ENCODE results near the gene GPR42. TPM values are rescaled to one million over a fixed set of nuclear protein-coding genes. Genes with fewer than 3 reads are reported as not detected.

GPR42 gene
- total and polyA plus RNA-seq, 2 donors from 2014 or later, result not detected

DNA sequence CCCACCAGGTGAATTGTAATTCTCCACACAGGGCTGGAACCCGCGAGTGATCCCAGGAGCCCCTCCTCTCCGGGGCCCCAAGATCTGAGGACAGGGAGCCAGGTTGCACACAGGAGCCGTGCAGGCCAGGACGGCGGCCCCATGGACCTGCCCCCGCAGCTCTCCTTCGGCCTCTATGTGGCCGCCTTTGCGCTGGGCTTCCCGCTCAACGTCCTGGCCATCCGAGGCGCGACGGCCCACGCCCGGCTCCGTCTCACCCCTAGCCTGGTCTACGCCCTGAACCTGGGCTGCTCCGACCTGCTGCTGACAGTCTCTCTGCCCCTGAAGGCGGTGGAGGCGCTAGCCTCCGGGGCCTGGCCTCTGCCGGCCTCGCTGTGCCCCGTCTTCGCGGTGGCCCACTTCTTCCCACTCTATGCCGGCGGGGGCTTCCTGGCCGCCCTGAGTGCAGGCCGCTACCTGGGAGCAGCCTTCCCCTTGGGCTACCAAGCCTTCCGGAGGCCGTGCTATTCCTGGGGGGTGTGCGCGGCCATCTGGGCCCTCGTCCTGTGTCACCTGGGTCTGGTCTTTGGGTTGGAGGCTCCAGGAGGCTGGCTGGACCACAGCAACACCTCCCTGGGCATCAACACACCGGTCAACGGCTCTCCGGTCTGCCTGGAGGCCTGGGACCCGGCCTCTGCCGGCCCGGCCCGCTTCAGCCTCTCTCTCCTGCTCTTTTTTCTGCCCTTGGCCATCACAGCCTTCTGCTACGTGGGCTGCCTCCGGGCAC, 19.3 kb upstream of the GPR42 start:
- intact Hi-C loops (cut with DNase I), result loop anchor here (10.0 kb wide), 1 partner anchor 113 kb away; no protein-coding TSS in a partner anchor
- Histone ChIP-seq H3K4me1 (ENCODE audit: control insufficient read depth in 2 of 3, insufficient read depth in 2 of 3, low read depth in 1 of 3, low read length in 3 of 3) (peaks cover 0 to 2% (median 0%) of the 10 kb centered on the region in 3 donors), H3K27me3 (ENCODE audit: control insufficient read depth, insufficient read depth, low read length) (no peaks in the 10 kb centered on the region), H3K36me3 (ENCODE audit: control insufficient read depth in 2 of 3, insufficient read depth in 3 of 3, low read length in 3 of 3) (no peaks in the 10 kb centered on the region), H3K4me3 (ENCODE audit: low read length in 3 of 3) (no peak overlapping the region), H3K9me3 (ENCODE audit: control insufficient read depth in 2 of 3, insufficient read depth in 1 of 3, low read length in 3 of 3) (no peaks in the 10 kb centered on the region), H3K9ac (ENCODE audit: low read length in 3 of 3) (no peak overlapping the region), H3K27ac (ENCODE audit: low read depth in 2 of 2, low read length in 2 of 2) (no peak overlapping the region)
- DNase-seq (peak in 2 of 5 donors; percentile 54 to 66), FAIRE-seq (no peak)
- TF ChIP-seq, protein P1, sequence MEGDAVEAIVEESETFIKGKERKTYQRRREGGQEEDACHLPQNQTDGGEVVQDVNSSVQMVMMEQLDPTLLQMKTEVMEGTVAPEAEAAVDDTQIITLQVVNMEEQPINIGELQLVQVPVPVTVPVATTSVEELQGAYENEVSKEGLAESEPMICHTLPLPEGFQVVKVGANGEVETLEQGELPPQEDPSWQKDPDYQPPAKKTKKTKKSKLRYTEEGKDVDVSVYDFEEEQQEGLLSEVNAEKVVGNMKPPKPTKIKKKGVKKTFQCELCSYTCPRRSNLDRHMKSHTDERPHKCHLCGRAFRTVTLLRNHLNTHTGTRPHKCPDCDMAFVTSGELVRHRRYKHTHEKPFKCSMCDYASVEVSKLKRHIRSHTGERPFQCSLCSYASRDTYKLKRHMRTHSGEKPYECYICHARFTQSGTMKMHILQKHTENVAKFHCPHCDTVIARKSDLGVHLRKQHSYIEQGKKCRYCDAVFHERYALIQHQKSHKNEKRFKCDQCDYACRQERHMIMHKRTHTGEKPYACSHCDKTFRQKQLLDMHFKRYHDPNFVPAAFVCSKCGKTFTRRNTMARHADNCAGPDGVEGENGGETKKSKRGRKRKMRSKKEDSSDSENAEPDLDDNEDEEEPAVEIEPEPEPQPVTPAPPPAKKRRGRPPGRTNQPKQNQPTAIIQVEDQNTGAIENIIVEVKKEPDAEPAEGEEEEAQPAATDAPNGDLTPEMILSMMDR (IDR thresholded peaks at IDR 0.05; ENCODE audit: borderline replicate concordance, extremely low read depth, insufficient read depth), result no peak

DNA sequence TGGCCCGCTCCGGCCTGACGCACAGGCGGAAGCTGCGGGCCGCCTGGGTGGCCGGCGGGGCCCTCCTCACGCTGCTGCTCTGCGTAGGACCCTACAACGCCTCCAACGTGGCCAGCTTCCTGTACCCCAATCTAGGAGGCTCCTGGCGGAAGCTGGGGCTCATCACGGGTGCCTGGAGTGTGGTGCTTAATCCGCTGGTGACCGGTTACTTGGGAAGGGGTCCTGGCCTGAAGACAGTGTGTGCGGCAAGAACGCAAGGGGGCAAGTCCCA, 18.8 kb upstream of the GPR42 start:
- no peaks in the 10 kb centered on the region for H3K36me3 ChIP-seq (ENCODE audit: control insufficient read depth in 2 of 3, insufficient read depth in 3 of 3, low read length in 3 of 3)
- no peak for FAIRE-seq
- no peaks in the 10 kb centered on the region for H3K27me3 ChIP-seq (ENCODE audit: control insufficient read depth, insufficient read depth, low read length)
- no peak overlapping the region for H3K9ac ChIP-seq (ENCODE audit: low read length in 3 of 3)
- peak in 1 of 5 donors; percentile 64 for DNase-seq
- H3K9me3 ChIP-seq (ENCODE audit: control insufficient read depth in 2 of 3, insufficient read depth in 1 of 3, low read length in 3 of 3), result no peaks in the 10 kb centered on the region
- TF ChIP-seq, protein P1 (IDR thresholded peaks at IDR 0.05; ENCODE audit: borderline replicate concordance, extremely low read depth, insufficient read depth), result no peak
- H3K4me1 ChIP-seq (ENCODE audit: control insufficient read depth in 2 of 3, insufficient read depth in 2 of 3, low read depth in 1 of 3, low read length in 3 of 3), result peaks cover 0 to 2% (median 0%) of the 10 kb centered on the region in 3 donors
- H3K27ac ChIP-seq (ENCODE audit: low read depth in 2 of 2, low read length in 2 of 2), result no peak overlapping the region
- intact Hi-C loops (cut with DNase I), result loop anchor here (10.0 kb wide), 1 partner anchor 113 kb away; no protein-coding TSS in a partner anchor
- no peak overlapping the region for H3K4me3 ChIP-seq (ENCODE audit: low read length in 3 of 3)

DNA sequence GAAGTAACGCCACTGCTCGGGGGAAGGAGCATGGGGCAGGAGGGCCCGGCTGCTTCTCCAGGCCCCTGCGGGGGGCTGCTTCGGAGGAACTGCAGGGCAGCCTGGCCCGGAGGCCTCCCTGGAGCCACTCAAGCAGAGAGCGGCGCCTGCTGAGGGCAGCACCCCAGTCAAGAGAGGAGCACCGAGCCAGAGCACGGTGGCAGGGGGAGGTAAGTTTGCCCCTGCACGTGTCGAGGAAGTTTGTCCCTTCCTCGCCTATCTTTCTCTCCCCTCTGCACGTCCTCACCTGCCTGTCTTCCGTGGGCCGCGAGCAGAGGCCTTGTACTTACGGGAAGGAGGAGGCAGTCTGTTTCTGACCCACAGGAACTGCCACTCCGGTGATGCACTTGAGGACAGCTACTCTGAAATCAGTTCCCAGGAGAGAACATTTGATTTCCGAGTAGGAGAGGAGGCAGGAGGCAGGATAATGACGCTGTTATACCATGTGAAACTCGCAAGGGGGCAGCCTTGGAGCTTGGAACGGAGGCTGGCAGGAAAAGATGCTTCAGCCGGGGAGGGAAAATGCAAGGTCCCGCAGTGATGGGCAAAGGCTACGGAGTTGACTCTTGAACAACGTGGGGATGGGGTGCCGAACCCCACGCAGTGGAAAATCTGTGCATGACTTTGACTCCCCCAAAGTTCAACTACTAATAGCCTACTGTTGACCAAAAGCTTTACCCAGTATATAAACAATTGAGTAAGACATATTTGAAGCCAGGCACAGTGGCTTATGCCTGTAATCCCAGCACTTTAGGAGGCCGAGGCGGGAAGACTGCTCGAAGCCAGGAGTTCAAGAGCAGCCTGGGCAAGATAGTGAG, 18.2 kb upstream of the GPR42 start:
- intact Hi-C loops (cut with DNase I), result loop anchor here (10.0 kb wide), 1 partner anchor 112 kb away; no protein-coding TSS in a partner anchor
- FAIRE-seq (no peak), DNase-seq (peak; percentile 79 to 87 (median 80))
- Histone ChIP-seq H3K4me3 (ENCODE audit: low read length in 3 of 3) (no peak overlapping the region), H3K27ac (ENCODE audit: low read depth in 2 of 2, low read length in 2 of 2) (no peak overlapping the region), H3K9me3 (ENCODE audit: control insufficient read depth in 2 of 3, insufficient read depth in 1 of 3, low read length in 3 of 3) (no peaks in the 10 kb centered on the region), H3K9ac (ENCODE audit: low read length in 3 of 3) (no peak overlapping the region), H3K4me1 (ENCODE audit: control insufficient read depth in 2 of 3, insufficient read depth in 2 of 3, low read depth in 1 of 3, low read length in 3 of 3) (peaks cover 0 to 2% (median 0%) of the 10 kb centered on the region in 3 donors), H3K27me3 (ENCODE audit: control insufficient read depth, insufficient read depth, low read length) (no peaks in the 10 kb centered on the region), H3K36me3 (ENCODE audit: control insufficient read depth in 2 of 3, insufficient read depth in 3 of 3, low read length in 3 of 3) (no peaks in the 10 kb centered on the region)
- TF ChIP-seq, protein P1 (IDR thresholded peaks at IDR 0.05; ENCODE audit: borderline replicate concordance, extremely low read depth, insufficient read depth), result peak; percentile 90

Data from kidney (tissue), 14 donors.